Body of pancreas (tissue), 4 donors: ENCODE data around the gene COL28A1. TPM values are rescaled to one million over a fixed set of nuclear protein-coding genes. Genes with fewer than 3 reads are reported as not detected.

ENCODE experiments used
- ATAC-seq: fragments of 150-250 bp; one replicate; pipeline ENCODE4 v1.9.1; 2016
- DNase-seq, 4 donors: peaks; one replicate each; pipeline ENCODE4 v3.0.0-alpha.2; 2019
- H3K27ac ChIP-seq, 4 donors: fragments of 200-600 bp; sonication (generic); 1 replicate in 3 of 4; 2 replicates in 1 of 4; pipeline versions ENCODE4 v1.5.1 to v1.6.1; 2016 to 2019; ENCODE audit warnings: mild to moderate bottlenecking in 1 of 4, mixed read lengths in 1 of 4, moderate library complexity in 1 of 4
- H3K27me3 ChIP-seq, 2 donors: fragments of 200-600 bp; sonication (generic); one replicate each; pipeline ENCODE4 v1.6.0; 2016; ENCODE audit warnings: mild to moderate bottlenecking in 1 of 2
- H3K36me3 ChIP-seq, 2 donors: fragments of 200-600 bp; sonication (generic); replicated peaks in 1 of 2; 2 replicates each; pipeline ENCODE4 v1.5.1; 2016; ENCODE audit warnings: low read depth in 2 of 2; ENCODE audit not compliant: insufficient read depth in 1 of 2
- H3K4me1 ChIP-seq: fragments of 200-600 bp; sonication (generic); one replicate; pipeline ENCODE4 v1.6.0; 2016
- H3K4me3 ChIP-seq, 2 donors: fragments of 200-600 bp; sonication (generic); 1 replicate in 1 of 2; 2 replicates in 1 of 2; pipeline ENCODE4 v1.5.1; 2016 to 2019
- H3K9me3 ChIP-seq, 3 donors: fragments of 200-600 bp; sonication (generic); 1 replicate in 2 of 3; 2 replicates in 1 of 3; pipeline ENCODE4 v1.5.1; 2016
- POLR2A ChIP-seq, 3 donors: fragments of 450-650 bp; IDR thresholded peaks; one replicate each; pipeline ENCODE4 v1.6.1; 2016; ENCODE audit warnings: antibody characterized with exemption in 3 of 3, mild to moderate bottlenecking in 2 of 3
- WGBS, 2 donors: methylation state at CpG; one replicate each; pipeline ENCODE4 v1.1.5; 2017; 5-methylcytosine and 5-hydroxymethylcytosine counted together
- intact Hi-C: fragments of 100-400 bp; cut with DNase I; formaldehyde crosslinking; loops from one replicate; pipeline ENCODE4 v1.15.1; 2023
- total RNA-seq, 2 donors: library from RNA; depleted of rRNA; stranded (reverse); fragments of >200 nt; gene quantifications; one replicate each; pipeline ENCODE4 v1.1.0, GENCODE V29; 2016
- TF ChIP-seq, protein P1 (sequence below), 7 experiments: fragments of 450-650 bp in 4 of 7; fragments of 200-600 bp in 3 of 7; sonication (generic) in 3 of 7; IDR thresholded peaks; one replicate each; pipeline ENCODE4 v1.5.1; 2016 to 2019; ENCODE audit warnings: antibody characterized with exemption in 7 of 7

The COL28A1 gene
- total RNA-seq, 2 donors from 2014 or later, result 13.8 to 16.9 TPM

DNA sequence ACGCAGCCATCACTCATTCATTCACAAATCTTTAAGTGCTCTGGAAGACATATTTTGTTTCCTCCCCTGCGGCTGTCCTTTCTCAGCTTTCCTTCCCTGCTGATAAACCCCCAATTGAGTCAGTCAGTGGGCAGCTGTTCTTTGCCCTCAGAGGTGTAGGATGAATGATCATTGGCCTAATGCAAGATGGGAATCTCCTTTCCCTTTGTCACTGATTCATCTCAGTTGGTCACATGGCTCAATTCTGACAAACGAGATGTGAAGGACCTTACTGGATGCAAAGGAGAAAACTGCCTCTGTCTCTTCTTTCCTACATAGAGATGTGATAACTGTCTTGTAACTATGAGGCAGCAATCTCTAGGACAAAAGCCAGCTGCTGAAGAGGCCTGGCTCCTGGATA lies 44.6 kb downstream of the COL28A1 start:
- peaks cover 0 to 2% of the 10 kb centered on the region in 2 donors for H3K36me3 ChIP-seq
- TF ChIP-seq POLR2A (IDR thresholded peaks at IDR 0.05), result no peak
- TF ChIP-seq, protein P1, sequence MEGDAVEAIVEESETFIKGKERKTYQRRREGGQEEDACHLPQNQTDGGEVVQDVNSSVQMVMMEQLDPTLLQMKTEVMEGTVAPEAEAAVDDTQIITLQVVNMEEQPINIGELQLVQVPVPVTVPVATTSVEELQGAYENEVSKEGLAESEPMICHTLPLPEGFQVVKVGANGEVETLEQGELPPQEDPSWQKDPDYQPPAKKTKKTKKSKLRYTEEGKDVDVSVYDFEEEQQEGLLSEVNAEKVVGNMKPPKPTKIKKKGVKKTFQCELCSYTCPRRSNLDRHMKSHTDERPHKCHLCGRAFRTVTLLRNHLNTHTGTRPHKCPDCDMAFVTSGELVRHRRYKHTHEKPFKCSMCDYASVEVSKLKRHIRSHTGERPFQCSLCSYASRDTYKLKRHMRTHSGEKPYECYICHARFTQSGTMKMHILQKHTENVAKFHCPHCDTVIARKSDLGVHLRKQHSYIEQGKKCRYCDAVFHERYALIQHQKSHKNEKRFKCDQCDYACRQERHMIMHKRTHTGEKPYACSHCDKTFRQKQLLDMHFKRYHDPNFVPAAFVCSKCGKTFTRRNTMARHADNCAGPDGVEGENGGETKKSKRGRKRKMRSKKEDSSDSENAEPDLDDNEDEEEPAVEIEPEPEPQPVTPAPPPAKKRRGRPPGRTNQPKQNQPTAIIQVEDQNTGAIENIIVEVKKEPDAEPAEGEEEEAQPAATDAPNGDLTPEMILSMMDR (IDR thresholded peaks at IDR 0.05), result no peak
- H3K27ac ChIP-seq, result no peak overlapping the region
- no peaks in the 10 kb centered on the region for H3K27me3 ChIP-seq
- DNase-seq, result no peak
- intact Hi-C loops, result no loop called here
- 87 to 93% methylated on average over 3 of the region's 3 CpGs for WGBS, 2 donors
- no peak for ATAC-seq
- H3K4me3 ChIP-seq, result no peak overlapping the region
- H3K4me1 ChIP-seq, result no peaks in the 10 kb centered on the region
- peaks cover 0 to 8% (median 0%) of the 10 kb centered on the region in 3 donors for H3K9me3 ChIP-seq

DNA sequence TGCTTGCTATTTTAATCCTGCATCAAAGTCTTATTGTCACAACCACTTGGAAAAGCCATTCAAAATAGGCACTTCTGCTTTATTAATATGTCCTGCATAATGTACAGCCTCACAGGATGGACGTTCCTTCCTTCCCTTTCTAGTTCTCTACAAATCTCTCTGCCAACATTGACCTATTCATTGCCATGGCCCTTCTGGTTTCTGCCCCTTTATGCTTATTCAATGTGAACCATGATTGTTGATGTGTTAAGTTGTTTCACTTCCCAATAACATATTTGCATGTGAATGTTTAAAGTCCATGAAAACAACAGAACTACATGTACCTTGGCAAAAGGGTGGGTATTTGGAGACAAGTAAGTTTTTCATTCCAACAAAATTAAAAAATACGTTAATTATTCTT lies 45.7 kb downstream of the COL28A1 start:
- H3K4me1 ChIP-seq, result no peaks in the 10 kb centered on the region
- TF ChIP-seq POLR2A (IDR thresholded peaks at IDR 0.05), result no peak
- TF ChIP-seq, protein P1 (IDR thresholded peaks at IDR 0.05), result no peak
- intact Hi-C loops, result no loop called here
- peaks cover 0 to 8% (median 0%) of the 10 kb centered on the region in 3 donors for H3K9me3 ChIP-seq
- H3K36me3 ChIP-seq, result peaks cover 0 to 2% of the 10 kb centered on the region in 2 donors
- 73 to 81% methylated on average over 2 of the region's 2 CpGs for WGBS, 2 donors
- no peak for DNase-seq
- H3K4me3 ChIP-seq, result no peak overlapping the region
- H3K27me3 ChIP-seq, result no peaks in the 10 kb centered on the region
- no peak for ATAC-seq
- no peak overlapping the region for H3K27ac ChIP-seq

DNA sequence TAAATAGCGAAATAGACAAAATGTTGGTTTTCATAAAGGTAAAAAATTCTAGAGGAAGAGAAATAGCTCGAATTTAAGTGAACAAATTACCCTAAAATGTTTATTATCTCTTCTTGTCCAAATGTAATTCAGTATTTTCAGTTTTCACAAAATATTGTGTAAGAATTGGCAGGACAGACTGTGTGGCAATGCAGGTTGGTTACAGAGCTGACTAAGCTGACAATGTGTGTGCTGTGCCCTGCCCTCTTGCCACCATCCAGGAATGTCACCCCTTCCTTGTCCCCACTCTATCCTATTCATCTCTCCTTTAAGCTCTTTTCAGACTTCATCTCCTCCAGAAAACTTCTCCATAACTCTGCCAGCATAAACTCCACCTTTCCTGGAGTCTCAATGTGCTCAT lies 46.1 kb downstream of the COL28A1 start:
- intact Hi-C loops, result no loop called here
- H3K9me3 ChIP-seq, result peaks cover 0 to 8% (median 0%) of the 10 kb centered on the region in 3 donors
- WGBS, 2 donors, result 85 to 91% methylated on average over 2 of the region's 2 CpGs

DNA sequence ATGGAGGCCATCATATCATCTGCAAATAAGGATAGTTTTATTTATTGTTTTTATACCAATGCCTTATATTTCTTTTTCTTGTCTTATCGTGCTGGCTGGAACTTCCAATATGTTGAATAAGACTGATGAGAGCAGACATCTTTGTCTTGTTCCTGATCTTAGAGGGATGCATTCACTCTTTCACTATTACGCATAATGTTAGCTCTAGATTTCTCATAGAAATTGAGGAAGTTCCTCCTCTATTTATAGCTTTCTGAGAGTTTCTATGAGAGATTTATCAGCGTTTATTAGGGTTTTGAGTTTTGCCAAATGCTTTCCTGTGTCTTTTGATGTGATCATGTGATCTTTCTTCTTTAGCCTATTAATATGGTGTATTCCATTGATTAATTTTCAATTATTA lies 49.3 kb downstream of the COL28A1 start:
- H3K9me3 ChIP-seq, result peaks cover 0 to 8% (median 0%) of the 10 kb centered on the region in 3 donors
- H3K4me1 ChIP-seq, result no peaks in the 10 kb centered on the region
- DNase-seq (no peak), ATAC-seq (no peak)
- intact Hi-C loops, result no loop called here
- peaks cover 0 to 2% of the 10 kb centered on the region in 2 donors for H3K36me3 ChIP-seq
- no peak overlapping the region for H3K4me3 ChIP-seq
- H3K27ac ChIP-seq, result no peak overlapping the region
- H3K27me3 ChIP-seq, result no peaks in the 10 kb centered on the region
- TF ChIP-seq, protein P1 (IDR thresholded peaks at IDR 0.05), result no peak
- no peak for TF ChIP-seq POLR2A (IDR thresholded peaks at IDR 0.05)
- 91 to 95% methylated on average over 3 of the region's 3 CpGs for WGBS, 2 donors

More for the DNA sequence above, 46.1 kb downstream of the COL28A1 start:
- ATAC-seq (no peak), DNase-seq (no peak)
- TF ChIP-seq POLR2A (IDR thresholded peaks at IDR 0.05), result no peak
- TF ChIP-seq, protein P1 (IDR thresholded peaks at IDR 0.05), result no peak
- Histone ChIP-seq H3K27me3 (no peaks in the 10 kb centered on the region), H3K4me1 (no peaks in the 10 kb centered on the region), H3K36me3 (peaks cover 0 to 2% of the 10 kb centered on the region in 2 donors), H3K4me3 (no peak overlapping the region), H3K27ac (no peak overlapping the region)

DNA sequence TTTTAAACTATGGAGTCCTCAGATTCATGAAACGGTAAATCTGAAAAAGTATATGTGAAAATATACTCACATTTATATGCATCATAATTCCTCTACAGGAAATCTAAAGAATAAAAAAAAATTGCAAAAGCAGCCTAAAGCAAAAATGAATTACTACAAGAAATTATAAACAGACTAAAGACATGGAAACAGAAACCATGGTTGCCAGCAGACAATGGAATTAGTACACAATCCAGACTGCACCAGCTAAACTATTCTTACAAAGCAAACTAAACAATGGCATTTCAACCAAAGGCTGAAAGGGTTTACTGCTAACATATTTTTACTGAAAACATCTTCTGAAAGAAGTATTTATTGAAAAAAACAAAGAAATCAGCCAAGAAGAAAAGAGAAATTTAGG lies 51.6 kb downstream of the COL28A1 start:
- WGBS, 2 donors, result 93 to 97% methylated on average over 1 of the region's 1 CpG
- DNase-seq, result no peak

More for the DNA sequence above, 51.6 kb downstream of the COL28A1 start:
- no peak overlapping the region for H3K27ac ChIP-seq
- intact Hi-C loops, result no loop called here
- peaks cover 0 to 2% of the 10 kb centered on the region in 2 donors for H3K36me3 ChIP-seq
- no peak for ATAC-seq
- H3K27me3 ChIP-seq, result no peaks in the 10 kb centered on the region
- H3K4me3 ChIP-seq, result no peak overlapping the region
- TF ChIP-seq, protein P1 (IDR thresholded peaks at IDR 0.05), result no peak
- no peak for TF ChIP-seq POLR2A (IDR thresholded peaks at IDR 0.05)
- no peaks in the 10 kb centered on the region for H3K4me1 ChIP-seq
- peaks cover 0 to 8% (median 0%) of the 10 kb centered on the region in 3 donors for H3K9me3 ChIP-seq
